ENCODE measurements around the gene OPRL1. TPM values are rescaled to one million over a fixed set of nuclear protein-coding genes. Genes with fewer than 3 reads are reported as not detected.

OPRL1 gene
- total RNA-seq, 1 donor from 2014 or later, result 0.52 TPM

GRCh38 chr20:64096535-64096934, 16.7 kb downstream of the OPRL1 start:
- DNase-seq, result no peak
- TF ChIP-seq, protein P1, sequence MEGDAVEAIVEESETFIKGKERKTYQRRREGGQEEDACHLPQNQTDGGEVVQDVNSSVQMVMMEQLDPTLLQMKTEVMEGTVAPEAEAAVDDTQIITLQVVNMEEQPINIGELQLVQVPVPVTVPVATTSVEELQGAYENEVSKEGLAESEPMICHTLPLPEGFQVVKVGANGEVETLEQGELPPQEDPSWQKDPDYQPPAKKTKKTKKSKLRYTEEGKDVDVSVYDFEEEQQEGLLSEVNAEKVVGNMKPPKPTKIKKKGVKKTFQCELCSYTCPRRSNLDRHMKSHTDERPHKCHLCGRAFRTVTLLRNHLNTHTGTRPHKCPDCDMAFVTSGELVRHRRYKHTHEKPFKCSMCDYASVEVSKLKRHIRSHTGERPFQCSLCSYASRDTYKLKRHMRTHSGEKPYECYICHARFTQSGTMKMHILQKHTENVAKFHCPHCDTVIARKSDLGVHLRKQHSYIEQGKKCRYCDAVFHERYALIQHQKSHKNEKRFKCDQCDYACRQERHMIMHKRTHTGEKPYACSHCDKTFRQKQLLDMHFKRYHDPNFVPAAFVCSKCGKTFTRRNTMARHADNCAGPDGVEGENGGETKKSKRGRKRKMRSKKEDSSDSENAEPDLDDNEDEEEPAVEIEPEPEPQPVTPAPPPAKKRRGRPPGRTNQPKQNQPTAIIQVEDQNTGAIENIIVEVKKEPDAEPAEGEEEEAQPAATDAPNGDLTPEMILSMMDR (IDR thresholded peaks at IDR 0.05; ENCODE audit: borderline replicate concordance), result no peak
- Histone ChIP-seq H3K27me3 (ENCODE audit: low read depth) (peaks cover 59% of the 10 kb centered on the region), H3K4me3 (no peak overlapping the region), H3K4me1 (peaks cover under 1% of the 10 kb centered on the region), H3K36me3 (no peaks in the 10 kb centered on the region), H3K9me3 (replicated peaks) (no peaks in the 10 kb centered on the region), H3K27ac (replicated peaks) (no peak overlapping the region)
- intact Hi-C loops (cut with micrococcal nuclease), result no loop called here

- peaks cover 72% of the 10 kb centered on the region for H3K27me3 ChIP-seq (ENCODE audit: low read depth)
- no peak for DNase-seq
- H3K36me3 ChIP-seq, result no peaks in the 10 kb centered on the region
- peaks cover 14% of the 10 kb centered on the region for H3K4me1 ChIP-seq
- no peak overlapping the region for H3K4me3 ChIP-seq
- H3K27ac ChIP-seq (replicated peaks), result no peak overlapping the region
- intact Hi-C loops (cut with micrococcal nuclease), result no loop called here
- no peaks in the 10 kb centered on the region for H3K9me3 ChIP-seq (replicated peaks)
- TF ChIP-seq, protein P1 (IDR thresholded peaks at IDR 0.05; ENCODE audit: borderline replicate concordance), result no peak
Measured at GRCh38 chr20:64098471-64099013, 18.7 kb downstream of the OPRL1 start.

- intact Hi-C loops (cut with micrococcal nuclease), result no loop called here
- Histone ChIP-seq H3K4me1 (peaks cover 14% of the 10 kb centered on the region), H3K9me3 (replicated peaks) (no peaks in the 10 kb centered on the region), H3K27me3 (ENCODE audit: low read depth) (peaks cover 79% of the 10 kb centered on the region), H3K36me3 (no peaks in the 10 kb centered on the region), H3K27ac (replicated peaks) (no peak overlapping the region), H3K4me3 (no peak overlapping the region)
- no peak for DNase-seq
- TF ChIP-seq, protein P1 (IDR thresholded peaks at IDR 0.05; ENCODE audit: borderline replicate concordance), result no peak
Measured at GRCh38 chr20:64099086-64099786, 19.4 kb downstream of the OPRL1 start.

DNA sequence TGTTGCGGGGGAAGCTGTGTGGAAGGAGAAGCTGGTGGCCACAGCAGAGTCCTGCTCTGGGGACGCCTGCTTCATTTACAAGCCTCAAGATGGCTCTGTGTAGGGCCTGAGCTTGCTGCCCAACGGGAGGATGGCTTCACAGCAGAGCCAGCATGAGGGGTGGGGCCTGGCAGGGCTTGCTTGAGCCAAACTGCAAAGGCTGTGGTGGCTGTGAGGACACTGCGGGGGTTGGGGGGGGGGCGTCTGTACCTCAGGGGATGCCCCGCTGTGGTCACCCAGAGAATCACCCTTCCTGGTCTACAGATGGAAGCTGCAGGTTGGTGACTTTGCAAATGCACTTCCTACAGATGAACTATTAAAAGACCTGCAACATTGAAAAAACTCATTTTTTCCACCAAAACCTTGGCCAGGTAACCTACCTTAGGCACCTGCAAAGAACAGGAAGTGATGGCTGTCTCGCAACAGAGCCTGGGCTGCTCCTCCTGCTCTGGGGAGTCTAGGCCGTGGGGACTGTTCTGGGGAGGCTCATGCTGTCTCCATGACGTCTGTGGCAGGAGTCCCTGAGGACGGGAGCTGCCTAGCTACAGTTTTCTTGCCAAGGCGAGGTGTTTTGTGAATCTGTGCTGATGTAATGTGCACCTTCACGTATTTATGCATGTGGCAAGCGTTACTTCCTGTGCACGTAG, 20.1 kb downstream of the OPRL1 start:
- no peaks in the 10 kb centered on the region for H3K36me3 ChIP-seq
- no peaks in the 10 kb centered on the region for H3K9me3 ChIP-seq (replicated peaks)
- intact Hi-C loops (cut with micrococcal nuclease), result no loop called here
- H3K27me3 ChIP-seq (ENCODE audit: low read depth), result peaks cover 84% of the 10 kb centered on the region
- H3K4me3 ChIP-seq, result no peak overlapping the region
- no peak for DNase-seq
- peaks cover 14% of the 10 kb centered on the region for H3K4me1 ChIP-seq
- TF ChIP-seq, protein P1 (IDR thresholded peaks at IDR 0.05; ENCODE audit: borderline replicate concordance), result no peak
- no peak overlapping the region for H3K27ac ChIP-seq (replicated peaks)

GRCh38 chr20:64100566-64100888, 20.6 kb downstream of the OPRL1 start:
- no peaks in the 10 kb centered on the region for H3K9me3 ChIP-seq (replicated peaks)
- TF ChIP-seq, protein P1 (IDR thresholded peaks at IDR 0.05; ENCODE audit: borderline replicate concordance), result no peak
- H3K4me1 ChIP-seq, result peaks cover 14% of the 10 kb centered on the region
- peaks cover 84% of the 10 kb centered on the region for H3K27me3 ChIP-seq (ENCODE audit: low read depth)
- no peak overlapping the region for H3K27ac ChIP-seq (replicated peaks)
- intact Hi-C loops (cut with micrococcal nuclease), result no loop called here
- no peaks in the 10 kb centered on the region for H3K36me3 ChIP-seq
- no peak overlapping the region for H3K4me3 ChIP-seq
- DNase-seq, result no peak

Data from left ventricle myocardium inferior (tissue), 1 donor.